ENCODE data around the gene NRP2.

DNA sequence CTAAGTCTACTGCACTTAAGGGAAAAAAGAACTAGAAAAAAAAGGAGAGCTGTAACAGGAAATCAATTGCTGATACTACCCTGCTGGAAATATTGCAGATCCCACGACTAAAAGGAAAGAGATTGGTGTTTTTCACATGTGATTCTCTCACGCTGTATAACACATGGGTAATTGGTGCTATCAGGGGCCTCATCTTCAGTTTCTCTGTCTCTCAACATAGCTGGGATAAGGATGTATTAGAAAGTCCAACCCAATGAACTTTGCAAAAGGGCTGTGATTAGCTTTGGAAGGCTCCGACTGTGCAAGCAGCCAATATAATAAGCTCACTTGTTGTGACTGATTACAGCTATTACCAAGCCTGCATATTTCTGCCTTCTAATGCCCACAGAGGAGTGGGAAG, 133.4 kb downstream of the NRP2 start:
- TF ChIP-seq POLR2A (IDR thresholded peaks at IDR 0.05): no peak
- TF ChIP-seq, protein P1, sequence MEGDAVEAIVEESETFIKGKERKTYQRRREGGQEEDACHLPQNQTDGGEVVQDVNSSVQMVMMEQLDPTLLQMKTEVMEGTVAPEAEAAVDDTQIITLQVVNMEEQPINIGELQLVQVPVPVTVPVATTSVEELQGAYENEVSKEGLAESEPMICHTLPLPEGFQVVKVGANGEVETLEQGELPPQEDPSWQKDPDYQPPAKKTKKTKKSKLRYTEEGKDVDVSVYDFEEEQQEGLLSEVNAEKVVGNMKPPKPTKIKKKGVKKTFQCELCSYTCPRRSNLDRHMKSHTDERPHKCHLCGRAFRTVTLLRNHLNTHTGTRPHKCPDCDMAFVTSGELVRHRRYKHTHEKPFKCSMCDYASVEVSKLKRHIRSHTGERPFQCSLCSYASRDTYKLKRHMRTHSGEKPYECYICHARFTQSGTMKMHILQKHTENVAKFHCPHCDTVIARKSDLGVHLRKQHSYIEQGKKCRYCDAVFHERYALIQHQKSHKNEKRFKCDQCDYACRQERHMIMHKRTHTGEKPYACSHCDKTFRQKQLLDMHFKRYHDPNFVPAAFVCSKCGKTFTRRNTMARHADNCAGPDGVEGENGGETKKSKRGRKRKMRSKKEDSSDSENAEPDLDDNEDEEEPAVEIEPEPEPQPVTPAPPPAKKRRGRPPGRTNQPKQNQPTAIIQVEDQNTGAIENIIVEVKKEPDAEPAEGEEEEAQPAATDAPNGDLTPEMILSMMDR (IDR thresholded peaks at IDR 0.05): no peak
